ENCODE results near the gene SLC25A22.
A peak's percentile ranks its signal among the peaks of the same experiment; 100 is the strongest.

Gene SLC25A22

DNA sequence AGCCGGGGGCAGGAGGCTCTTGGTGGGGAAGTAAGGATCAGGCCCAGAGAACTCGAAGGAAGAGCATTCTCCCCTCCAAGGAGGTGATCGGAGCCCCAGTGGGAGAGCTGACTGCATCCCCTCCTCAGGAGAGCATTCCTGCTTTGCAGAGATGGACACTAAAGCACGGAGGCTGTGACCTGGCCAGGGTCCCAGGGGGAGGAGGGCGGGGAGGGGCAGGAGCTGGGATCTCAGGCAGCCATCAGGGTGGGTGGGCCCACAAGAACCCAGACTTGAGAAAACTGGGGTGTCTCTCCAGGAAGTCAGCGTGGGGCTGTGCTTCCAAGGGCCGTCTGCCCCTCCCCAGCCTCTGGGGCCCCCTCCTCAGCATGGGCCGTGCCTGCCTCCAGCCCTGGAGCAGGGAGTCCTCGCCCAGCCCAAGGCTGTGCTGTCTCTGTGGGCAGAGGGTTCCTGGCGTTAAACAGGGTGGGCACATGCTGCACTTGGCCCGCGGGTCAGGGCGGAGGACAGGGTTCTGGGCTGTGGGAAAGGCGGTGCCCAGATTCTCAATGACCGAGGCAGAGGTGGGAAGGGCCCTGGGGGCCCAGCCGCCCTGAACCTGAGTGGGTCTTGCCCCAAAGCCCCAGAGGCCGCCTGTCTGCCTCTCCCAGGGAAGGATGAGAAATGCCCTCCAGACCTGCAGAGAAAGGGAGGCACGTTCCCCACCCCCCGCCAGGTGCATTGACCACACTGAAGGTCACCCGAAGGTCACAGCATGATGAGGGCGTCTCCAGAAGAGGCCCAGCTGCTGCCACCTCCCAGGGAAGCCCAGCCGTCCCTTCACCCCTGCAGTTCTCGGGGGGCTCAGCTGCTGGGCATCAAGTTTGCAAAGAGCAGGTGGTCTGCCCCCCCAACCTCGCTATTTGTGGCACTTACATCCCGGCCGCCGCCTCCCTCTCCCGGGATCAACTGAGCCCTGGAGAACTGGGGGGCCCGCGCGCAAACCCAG, 8.8 kb downstream of the SLC25A22 start:
- DNase-seq, result no peak

DNA sequence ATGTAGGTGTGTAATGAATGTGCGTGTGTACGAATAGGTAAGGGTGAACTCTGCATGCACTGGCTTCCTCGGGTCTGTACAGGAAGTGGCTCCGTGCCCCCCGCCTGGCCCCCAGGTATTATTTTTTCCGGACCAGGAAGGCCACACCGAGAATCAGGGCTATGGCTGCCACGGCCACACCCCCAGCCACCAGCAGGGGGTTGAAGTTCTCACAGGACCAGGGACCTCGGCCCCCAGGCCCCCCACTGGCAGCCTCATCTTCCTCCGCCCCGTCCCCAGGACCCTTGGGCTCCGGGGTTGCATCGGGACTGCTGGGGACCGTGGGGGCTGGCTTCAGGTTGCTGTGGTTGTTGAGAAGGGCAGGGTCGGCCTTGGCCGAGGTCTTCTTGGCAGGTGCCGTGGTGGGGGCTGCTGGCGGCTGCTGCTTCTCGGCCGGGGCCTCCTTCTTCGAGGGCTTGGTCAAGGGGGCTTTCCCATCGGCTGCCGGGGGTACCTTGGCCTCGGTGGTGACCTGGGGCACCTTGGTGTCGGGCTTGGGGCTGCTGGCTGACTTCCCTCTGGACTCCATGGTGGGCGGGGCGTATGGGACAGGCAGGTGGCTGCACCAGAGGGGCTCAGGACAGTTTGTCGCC, 10.0 kb downstream of the SLC25A22 start:
- DNase-seq, result no peak

DNA sequence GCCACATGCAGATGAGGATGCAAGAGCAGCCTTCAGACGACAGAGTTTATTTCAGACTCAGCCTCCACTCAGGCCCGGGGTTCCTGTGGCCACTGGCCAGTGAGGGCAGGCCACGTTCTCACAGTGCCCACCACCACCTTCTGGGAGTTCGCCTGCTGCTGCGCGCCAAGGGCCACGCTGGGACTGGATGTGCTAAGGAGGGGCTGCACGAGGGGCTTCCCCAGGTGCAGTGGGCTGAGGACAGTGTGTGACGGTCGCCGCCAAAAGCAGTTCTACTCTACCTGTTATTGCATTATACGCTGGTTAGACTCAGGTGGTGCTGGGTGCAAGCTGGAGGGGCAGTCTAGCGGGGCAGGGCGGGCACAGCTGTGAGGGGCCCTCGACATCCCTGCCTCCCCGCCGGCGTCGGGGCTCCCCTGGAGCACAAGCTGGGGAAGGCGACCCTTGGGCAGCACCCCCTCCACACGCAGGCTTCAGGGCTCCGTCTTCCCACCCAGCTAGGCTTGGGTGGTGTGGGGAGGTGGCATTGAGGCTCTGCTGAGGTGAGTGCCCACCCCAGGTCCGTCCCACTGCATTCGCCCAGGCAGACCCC, 10.9 kb downstream of the SLC25A22 start:
- DNase-seq, result no peak

DNA sequence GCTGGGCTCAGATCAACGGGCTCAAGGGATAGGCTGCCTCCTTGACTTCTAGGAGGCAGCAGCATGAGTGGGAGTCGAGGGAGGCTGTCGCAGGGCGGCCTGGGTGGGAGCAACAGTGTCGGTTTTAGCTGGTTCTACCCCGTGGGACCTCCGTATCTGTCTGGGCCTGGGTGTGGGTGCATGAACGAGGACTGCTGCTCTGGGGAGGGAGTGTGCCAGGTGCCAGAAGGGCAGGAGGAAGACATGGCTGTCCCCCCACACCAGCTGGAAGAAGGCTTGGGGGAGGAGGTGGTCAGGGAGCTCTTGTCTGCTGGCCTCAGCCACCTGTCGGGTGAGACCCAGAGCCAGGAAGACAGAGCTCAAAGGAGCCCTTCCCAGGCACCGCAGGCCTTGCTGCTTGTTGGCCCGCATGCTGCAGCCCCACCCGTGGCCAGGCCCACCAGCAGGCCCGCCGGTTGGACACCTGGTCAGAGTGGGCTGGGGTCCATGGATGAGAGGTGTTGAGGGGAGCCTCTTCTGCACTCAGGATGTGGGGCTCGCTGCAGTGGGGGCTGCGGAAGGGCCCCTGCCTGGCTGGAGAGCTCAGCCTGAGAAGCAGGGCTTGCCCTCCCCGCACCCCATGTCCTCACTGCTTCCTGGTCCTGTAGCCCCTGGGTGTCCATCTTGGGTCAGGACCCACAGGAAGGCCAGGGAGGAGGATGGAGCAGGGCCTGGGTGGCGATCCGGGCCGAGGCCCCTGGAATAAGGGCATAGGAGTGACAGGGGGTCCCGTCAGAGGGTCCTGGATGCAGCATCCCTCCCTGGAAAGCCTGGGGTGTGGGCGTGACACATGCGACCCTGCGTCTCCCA, 11.6 kb downstream of the SLC25A22 start:
- DNase-seq, result no peak

DNA sequence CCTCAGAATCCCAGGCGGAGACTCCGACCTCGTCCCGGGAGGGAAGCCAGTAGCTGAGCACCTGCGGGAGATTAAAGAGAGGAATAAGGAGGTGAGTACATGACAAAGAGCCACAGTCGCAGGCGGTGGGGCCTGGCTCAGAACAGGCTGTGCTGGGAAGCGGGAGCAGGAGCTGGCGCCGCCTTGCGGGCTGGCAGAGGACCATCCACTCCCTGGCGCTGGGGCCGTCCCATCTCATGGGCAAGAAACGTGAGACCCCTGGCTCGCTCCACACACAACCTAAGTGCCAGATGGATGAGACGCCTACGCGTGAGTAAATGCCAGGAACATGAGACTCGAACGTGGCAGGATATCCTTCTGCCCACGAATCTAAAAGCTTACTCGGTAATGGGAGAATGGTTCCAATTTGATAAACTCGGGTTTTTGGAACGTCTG, 14.5 kb downstream of the SLC25A22 start:
- no peak for DNase-seq

DNA sequence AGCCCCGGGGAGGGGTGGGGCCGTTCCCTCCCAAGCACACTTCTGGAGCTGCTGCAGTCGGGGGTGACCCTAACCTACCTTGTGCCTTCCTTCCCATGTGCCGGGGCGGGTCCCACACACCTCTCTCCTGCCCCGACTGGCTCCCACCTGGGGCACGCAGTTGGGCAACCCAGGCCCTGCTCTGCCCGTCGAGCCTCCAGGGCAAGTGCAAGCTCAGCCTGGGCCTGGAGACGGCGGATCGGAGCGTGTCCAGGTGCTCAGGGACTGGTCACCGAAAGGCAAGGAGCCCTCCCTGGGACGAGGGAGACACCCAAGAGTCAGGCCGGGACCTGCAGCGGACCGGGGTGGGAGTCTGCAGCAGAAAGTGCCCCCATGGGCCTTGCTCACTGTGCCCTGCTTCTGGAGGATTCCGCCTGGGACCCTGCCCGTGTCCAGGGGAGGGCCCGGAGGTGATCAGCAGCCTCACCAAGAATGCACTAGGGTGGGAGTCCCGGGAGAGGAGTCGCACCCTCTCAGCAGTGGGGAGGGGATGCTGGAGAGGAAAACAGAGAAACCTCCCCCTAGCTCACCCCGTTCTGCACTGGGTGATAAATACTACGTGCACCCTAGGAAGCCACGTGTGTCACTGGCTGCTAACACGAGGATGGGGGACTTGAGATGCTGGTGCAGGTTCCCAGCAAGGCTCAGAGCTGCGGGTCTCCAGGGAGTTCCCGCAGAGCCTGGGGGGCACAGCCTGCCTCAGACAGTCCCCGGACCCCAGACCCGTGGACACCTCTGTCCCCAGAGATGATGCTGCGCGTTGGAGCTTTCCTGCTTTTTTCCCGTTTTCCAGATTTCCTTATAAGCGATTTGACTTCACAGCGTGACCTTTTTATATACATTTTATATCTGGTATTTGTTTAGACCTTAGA, 15.6 kb downstream of the SLC25A22 start:
- no peak for DNase-seq

DNA sequence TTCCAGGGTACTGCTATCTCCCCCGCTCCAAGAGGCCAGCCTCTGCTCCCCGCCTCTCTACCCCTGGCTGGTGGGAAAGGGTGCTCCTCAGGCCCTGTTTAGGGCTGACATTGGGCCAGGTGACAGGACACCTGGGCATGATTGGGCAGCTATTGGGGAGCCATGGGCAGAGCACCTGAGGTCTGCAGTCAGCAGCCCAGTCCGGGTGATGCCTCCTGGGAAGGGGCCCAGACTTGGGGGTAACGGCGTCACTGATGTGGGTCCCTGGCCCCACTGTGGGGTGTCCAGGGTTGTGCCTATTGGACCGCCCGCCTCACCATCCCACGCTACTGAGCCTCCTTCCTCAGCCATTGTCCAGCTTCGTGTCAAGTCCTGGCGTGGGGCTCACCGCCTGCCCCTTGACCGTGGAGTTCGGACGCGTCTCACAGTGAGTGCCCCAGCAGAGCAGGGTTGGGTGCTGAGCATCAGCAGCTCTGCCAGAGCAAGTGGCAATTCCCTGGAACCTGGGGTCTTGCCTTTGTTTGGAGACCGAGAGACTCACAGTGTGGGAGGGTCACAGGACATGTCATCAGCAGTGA, 18.0 kb downstream of the SLC25A22 start:
- DNase-seq, result no peak

DNA sequence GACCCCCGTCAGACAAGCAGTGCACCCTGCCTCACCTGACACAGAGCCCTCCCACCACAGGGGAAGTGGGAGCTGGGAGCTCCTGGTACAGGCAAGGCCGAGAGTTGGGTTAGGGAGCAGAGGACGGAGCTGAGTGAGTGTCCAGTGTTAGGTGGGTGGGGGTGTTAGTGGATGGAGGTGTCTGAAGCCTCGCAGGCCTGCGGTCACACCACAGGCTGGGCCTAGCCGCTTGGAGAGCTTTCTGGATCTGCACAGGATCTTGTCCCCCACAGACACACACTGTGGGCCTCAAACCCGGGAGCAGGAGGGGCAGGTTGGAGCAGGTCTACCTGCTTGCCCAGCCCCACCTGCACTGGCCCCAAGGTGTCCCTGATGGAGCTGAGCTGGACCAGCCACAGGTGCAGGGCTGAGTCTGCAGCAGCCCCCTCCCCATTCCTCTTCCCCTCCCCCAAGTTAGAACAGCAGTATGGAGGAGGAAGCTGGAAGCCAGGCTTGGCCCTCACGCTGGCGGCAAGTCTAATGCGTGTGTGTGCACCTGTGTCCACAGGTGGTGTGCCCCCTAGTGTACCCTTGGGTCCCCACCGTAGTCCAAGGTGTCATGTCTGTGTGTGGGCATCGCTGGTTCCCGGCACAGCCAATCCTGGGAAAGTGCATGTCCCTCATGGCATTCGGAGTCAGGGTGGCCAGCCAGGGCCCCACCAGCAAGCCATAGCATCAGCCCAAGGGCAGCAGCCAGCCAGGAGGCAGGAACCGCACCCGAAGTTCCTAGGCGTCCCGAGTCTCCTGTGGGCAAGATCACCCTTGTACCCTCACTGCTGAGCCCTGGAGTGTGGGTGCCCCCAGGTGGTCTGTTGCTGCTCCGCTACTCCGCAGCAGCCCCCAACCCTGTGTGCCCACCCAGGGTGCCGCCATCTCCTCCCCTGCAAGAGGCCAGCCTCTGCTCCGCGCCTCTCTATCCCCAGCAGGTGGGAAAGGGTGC, 18.8 kb downstream of the SLC25A22 start:
- DNase-seq, result no peak

DNA sequence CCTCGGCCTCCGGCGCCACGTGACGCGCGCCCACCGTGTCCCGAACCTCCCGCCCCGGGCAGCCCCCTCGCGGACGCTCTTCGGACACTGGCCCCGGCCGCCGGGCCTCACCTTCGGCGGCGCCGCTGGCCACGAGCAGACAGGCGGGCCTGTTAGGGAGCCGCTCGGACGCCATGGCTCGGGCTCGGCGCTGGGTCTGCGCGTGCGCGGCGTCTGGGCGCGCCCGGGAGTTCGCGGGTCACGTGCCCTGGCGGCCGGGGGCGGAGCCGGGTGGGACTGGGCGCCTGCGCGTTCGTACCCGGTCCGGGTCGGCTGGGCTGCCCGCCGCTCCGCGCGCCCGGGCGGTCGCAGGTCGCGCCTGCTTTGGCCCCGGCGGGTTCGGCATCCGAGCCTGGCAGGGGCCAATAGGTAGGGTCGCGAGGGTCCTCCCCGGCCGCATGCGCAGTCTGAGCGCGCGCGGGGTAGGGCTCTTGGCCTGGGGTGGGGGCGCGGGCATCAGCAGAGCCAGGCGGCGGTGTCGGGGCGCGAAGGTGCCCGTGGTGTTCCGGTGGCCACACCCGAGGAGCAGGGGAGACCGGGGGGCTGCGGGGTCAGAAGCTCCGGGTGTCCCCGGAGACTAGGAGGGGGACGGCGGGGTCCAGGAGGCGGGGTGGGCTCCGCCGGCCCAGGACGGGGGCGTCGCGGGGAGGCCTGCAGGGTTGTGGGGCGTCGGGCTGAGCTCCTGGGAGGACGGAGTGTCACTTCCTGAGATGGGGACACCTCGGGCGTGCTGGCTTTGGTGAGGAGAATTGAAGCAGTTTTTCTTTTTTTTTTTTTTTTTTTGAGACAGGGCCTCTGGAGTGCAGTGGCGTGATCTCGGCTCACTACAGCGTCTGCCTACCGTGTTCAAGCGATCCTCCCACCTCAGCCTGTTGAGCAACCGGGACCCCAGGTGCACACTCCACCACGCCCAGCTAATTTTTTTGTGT, 20.5 kb downstream of the SLC25A22 start, which contains the start of gene GATD1:
Gene GATD1, minus strand, starts transcription at position 200 of the 968 bp plus-strand sequence. Its CDS starts 25 bp downstream, at position 175.
- peak; percentile 92 for DNase-seq

DNA sequence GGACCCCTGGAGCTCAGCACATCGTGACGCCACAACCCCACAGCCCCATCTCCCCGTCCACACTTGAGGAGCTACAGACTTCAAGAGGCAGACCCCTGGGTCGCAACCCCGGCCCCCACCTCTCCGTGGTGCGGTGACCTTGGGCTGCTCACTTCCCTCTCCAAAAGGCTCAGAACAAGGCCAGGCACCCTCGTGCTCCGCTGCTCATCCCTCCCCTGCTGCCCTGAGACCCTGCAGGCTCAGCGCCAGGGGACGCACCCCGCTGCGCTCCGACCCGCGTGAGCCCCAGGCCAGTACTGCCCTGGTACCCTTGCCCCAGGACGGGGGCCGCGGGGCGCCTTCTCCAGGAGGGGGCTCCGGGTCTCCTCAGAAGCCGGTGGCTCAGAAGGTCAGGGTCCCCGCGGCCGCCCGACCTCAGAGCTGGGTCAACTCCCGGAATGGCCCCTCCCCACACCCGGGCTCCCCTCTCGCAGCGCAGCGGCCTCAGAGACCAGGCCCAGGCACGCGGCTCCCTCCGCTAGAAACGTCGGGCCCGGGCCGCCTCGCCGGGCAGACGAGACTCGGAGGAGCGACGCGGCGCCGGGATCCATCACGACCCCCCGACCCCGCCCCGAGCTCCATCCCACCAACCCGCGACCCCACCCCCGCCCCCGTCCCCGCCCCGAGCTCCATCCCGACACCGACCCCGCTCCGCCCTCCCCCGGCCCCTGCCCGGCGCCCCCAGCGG, 21.4 kb downstream of the SLC25A22 start:
- peak; percentile 29 for DNase-seq

DNA sequence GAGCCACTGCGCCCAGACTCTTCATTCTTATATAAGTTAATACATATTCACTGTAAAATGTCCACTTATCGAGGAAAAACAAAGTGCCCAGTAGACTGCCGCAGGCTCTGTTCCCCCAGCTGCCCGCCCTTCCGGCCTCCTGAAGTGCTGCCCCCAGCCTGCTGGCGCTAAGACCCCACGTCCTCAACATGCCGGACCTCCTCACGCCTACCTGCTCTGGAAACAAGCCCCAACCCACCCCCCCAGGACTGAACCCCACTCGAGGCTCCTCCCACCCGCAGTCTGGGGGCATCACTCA, 21.9 kb downstream of the SLC25A22 start:
- no peak for DNase-seq

DNA sequence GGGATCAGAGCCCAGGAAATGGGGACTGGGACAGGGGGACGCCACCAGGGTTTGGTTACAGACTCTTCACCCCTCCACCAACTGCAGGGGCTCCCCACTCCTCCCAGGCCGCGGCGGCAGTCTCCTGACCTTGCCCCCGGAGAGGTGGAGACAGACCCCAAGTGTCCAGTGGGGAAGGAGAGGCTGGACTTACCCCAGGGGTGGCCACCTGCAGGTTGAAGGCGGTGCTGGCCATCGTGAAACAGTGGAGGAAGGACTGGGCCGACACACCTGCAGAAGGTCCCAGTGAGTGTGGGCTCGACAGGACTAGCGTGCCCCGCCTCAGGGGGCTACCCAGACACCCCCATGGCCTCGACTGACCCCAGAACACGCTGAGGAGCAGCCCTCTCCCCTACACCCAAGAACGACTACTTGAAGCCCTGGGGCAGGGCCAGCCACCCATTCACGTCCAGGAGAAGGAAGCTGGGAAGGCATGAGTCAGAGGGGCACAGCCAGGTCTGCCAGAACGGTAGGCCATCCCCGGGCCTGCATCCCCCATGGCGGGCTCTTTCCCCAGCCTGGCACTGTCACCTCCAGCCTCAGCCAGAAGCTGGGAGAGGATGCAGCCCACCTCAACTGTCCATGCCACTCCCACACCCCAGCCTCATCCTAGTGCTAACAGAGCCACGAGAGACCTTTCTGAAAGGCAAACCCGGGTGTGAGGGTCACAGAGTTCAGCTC, 23.0 kb downstream of the SLC25A22 start:
- DNase-seq, result no peak

DNA sequence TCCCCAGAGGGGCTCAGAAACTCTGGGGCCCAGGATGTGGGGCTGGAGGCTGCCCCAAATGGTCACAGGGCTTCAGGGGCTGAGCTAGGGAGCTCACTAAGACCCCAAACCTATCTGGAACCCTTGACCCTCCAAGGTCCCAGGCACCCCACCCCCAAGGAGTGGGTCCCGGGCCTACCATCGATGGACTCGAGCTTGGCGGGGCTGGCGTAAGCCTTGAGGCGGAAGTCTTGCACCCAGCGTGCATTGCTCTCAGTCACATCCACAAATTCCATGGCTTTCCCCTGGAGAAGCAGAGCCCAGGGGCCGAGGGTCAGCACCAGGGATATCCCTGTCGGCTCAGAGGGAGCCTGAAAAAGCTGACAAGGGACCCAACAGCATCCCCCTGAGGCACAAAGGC, 24.3 kb downstream of the SLC25A22 start:
- no peak for DNase-seq

DNA sequence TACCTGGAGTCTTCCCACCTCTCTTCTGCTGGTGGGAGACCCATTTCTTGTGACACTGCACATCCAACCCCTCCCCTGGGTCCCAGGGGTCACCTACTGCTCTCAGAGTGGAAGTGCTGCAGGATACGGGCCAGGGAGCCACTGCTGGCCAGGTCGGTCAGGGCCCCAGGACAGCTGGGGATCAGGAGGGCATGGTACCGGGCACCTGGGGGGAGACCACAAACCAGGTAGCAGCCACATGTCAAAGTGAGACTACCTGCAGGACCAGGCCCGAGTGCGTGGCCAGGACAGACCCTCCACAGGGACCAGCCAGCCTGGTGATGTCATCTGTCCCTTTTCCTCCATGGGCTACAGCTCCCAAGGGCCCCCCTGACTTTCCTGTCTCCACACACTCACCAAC, 24.7 kb downstream of the SLC25A22 start:
- no peak for DNase-seq

DNA sequence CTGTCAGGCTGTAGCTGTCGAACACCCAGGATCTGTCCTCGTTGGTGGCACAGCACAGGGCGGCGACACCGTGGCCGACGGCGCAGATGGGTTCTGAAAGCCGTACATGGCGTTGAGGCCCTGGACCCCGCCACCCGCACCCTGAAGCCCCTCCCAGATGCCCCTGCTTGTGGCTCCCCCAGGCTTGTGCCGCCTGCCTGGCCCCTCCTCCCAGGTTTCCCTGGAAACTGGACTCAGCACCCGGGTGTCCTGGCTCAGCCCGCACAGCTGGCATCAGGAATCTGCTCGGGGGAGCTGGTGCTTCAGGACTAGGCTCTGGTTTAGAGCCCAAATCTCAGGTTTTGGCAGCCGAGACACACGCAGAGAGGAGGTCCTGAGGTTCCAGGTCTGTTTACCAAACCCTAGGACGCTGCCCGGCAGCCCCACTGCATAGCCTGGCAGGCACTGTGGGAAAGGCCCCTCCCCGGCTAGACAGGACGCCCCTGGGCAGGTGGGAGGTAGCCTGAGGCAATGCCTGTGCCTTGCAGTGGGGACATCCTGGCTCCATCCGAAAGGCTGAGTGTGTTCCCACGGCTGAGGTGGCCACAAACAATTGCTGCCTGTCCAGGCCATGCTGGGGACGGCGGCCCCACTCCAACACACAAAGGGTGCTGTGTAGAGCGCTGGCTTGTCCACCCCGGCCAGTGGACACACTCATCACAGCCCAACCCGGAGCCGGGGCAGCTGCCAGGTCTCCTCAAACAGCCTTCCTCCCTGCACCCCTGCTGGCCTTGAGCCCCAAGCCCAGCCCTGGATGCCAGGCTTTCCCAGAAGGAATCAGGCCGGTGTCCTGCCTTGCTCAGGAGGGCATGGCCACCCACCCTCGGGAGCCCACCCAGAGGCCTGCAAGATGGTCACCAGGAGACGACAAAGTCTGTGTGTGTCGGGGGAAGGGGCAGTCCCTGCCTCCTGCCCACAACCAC, 25.4 kb downstream of the SLC25A22 start:
- no peak for DNase-seq

DNA sequence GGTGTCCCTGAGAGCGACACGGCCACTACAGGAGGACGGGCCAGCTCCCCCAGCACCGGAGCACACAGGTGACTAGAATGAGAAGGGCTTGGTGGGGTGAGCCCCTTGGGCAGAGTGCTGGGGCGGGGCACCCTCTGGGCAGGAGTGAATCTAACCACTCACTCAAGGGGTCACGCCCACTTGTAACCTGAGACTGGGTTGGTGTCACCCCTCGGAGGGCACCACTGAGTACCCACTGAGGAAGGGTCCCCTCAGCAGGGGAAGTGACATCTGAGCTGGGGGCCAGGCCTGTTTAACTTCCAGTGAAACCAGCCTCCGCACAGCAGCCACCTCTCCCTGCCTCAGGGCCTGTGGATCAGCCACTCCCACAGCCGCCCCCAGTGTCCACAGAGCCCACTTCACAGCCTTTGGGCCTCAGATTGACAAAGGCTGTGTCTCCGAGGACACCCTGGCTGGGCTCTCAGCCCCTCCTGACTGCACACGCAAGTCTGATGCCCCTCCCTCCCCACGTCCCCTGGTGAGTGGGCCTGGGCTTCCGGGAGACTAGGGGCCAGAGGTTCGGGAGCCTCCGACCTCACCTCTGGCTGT, 26.4 kb downstream of the SLC25A22 start:
- DNase-seq, result no peak

Data from effector CD4-positive, alpha-beta T cell (primary cell).